CD4-positive, alpha-beta T cell treated with Interleukin-4 for 4 hours (primary cell): ENCODE results near the gene NEK9.
"Not testable (repeated sequence)": the region's sequence is repeated elsewhere in the genome, so short reads cannot be mapped to it uniquely, and the experiment has no call there.

Source experiments
- DNase-seq: peaks from one replicate; pipeline ENCODE4 v3.0.0-alpha.2; 2020

The NEK9 gene

GRCh38 chr14:75143761-75144527 lies 17.1 kb upstream of the NEK9 start:
- DNase-seq: no peak

- no peak for DNase-seq
These were observed 15.6 kb upstream of the NEK9 start for GRCh38 chr14:75142494-75142893.

GRCh38 chr14:75141967-75142366 lies 15.1 kb upstream of the NEK9 start:
- DNase-seq: peak; percentile 56

DNA sequence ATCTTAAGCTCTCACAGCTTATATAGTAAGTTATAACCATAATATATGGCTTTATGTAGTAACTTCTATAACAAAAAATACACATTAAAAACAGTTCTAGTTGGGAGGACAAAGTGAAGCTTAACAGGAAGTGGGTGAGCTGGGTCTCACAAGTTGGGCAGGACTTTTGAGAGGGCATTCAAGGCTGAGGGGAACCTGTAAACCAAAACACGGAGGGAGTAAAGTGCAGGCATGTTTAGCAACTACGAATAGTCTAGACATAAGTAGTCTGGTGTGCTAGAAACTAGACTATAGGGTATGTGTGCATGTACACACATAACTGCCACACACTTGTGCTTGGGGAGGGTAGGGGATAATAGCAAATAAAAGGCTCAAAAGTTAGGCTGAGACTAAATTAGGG lies 14.2 kb upstream of the NEK9 start:
- peak; percentile 45 for DNase-seq

GRCh38 chr14:75140620-75141019 lies 13.8 kb upstream of the NEK9 start:
- no peak for DNase-seq

DNA sequence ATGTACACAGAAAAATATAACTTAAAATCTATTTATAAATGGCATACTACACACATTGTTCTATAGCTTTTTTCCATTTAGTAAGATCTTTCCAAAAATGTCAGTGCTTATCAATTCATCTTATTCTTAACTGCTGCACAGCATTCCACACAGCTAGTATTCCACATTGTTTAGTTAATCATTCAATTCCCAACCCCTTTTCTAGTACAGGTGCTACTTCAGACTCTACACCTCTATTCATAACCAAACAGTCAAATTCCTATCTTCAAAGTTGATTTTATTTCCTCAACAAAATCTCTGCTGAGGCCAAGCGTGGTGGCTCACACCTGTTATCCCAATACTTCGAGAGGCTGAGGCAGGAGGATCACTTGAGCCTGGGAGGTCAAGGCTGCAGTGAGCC lies 12.3 kb upstream of the NEK9 start:
- no peak for DNase-seq

DNA sequence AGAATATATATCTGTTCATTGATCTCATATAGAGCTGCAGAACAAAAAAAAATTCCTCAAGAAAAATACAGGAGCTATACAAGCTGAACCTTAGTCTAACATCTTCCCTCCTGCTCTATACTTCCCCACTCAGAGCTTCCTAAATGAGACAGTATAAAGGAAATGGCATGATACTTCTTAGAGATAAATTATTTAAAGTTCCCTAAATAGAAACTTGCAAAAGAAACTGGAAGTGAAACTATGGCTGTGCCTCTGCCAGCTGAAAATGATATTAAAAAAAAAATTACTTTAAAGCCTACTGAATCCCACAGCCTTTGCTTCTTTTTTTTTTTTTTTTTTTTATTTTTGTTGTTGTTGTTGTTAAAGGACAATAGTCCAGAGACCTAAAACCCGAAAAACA lies 11.6 kb upstream of the NEK9 start:
- no peak for DNase-seq

DNA sequence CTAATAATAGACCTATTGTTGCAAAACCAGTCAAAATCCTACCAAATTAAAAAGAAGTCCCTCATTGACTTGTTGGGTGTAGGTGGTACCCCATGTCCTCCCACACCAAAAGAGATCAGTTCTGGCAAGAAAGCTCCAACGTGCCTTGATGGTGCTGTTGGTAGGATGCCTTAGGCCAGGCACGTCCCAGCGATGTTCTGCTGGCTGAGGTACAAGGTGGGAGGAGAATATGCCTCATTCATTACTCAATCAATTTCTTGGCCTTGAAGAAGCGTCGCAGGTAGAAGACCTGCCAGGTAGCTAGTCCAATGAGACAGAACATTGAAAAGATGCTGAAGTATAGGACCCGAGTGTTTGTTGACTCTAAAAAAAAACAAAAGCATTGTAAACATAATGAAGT lies 7.8 kb upstream of the NEK9 start:
- no peak for DNase-seq

DNA sequence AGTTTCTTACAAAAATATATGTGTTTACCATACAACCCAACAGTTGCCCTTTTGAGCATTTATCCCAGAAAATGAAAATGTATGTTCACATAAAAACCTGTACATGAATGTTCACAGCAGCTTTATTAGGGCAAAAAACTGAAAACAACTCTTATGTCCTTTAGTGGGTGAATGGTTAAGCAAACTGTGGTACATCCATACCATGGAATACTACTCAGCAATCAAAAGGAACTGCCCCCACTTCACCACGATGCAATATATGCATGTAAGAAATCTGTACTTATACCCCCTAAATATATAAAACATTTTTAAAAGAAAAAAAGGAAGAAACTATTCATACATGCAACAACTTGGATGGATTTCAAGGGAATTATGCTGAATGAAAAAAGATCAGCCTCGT lies 6.7 kb upstream of the NEK9 start:
- no peak for DNase-seq

DNA sequence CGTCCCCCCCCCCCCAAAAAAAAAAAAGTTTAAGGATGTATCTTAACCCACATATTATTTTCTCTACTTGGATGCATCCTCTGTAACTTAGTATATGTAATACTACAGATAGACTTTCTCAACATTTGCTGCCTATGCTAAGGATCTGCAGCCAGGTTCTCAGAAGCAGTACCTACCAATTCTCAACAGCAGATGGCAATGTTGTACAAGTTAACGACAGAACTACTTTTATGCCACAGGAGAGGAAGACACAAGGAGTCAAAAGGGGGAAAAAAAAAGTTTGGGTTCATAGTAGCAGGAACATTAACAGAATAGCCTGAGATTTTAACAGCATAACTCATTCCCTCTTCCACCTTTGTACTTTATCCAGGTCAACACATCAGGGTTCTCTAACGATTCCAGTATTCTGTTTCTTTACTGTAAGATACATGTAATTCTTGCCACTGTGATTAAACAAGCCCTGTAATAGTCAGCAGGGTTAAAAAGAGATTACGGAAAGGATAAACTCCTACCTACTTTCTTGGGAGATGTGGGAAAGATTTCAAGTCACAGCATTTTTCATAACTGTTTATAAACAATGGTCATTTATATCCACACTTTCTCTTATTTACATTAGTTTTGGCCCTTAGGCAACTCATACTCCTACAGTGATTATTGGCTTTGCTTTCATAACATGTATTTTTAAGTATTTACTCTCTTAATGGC lies 5.7 kb upstream of the NEK9 start:
- peak; percentile 75 for DNase-seq

DNA sequence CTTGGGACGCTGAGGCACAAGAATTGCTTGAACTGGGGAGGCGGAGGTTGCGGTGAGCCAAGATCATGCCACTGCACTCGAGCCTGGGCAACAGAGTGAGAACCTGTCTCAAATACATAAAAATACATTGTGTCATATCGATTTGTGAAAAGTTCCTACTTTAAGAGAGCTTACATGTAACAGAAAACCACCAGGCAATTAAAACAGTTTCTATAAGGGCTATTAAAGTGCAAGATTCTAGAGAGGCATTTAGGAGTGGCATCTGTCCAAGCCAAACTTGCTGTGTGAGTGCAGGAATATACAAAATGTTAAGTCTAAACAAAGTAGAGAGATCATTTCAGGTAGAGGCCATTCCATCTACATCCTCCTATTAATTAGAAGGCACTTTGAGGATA lies 1.7 kb upstream of the NEK9 start:
- no peak for DNase-seq

- no peak for DNase-seq
These were observed 1.2 kb upstream of the NEK9 start for GRCh38 chr14:75127903-75128595.

- DNase-seq: not testable (repeated sequence)
These were observed 599 bp upstream of the NEK9 start for GRCh38 chr14:75127474-75127820.

DNA sequence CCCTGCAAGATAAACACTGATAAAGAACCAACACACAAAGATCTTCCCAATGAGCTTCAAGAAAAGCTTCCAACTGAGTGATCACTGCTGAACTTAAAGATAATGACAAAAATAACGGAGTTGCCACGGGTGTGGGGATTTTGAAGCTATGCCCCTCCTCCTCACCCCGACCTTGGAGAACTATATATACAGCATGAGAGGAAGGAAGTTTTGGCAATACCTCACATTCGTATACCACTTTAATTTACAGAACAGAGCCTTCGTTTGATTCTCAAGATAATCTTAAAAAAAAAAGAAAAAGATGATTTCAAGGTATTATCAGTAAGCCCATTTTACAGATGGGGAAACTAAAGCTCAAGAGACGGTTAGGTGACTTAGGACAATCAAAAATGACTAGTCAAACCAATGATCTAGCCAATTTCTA lies 715 bp downstream of the NEK9 start:
- DNase-seq: peak; percentile 47

DNA sequence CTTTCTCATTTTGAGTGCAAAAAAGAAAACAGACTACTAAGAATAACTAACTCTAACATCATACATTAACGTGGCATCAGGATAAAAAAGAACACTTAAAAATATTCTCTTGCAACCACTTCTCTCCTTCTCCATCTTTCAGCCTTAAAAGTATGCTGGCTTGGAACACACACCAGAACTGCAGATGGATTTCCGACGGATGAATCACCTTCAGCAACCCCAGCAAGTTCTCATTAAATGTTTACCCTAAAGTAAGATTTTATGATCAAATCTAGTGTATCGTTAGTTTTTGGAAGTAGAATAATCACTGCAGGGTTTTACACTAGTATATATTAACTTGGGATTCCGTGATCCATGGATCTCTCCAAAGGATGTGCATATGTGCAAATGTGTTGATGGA lies 1.2 kb downstream of the NEK9 start:
- peak; percentile 11 for DNase-seq

DNA sequence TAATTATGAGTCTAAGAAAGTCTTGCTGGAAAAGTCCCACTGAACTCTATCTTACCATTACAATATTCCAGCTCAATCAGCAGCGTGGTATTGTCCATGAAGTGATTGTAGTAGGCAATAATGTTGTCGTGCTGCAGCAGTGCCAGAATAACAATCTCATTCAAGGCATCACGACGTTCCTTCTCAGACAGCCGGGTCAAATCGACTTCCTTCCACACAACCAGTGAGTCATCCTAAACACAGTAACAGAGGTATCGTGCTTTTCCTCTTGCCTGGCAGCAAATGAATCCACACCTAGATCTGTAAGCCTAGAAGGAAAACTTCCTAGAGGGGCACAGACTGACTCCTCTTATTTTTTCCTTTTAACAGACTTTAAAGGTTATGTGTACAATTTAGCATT lies 2.9 kb downstream of the NEK9 start:
- DNase-seq: peak; percentile 67

GRCh38 chr14:75121552-75121951 lies 5.3 kb downstream of the NEK9 start:
- DNase-seq: no peak

DNA sequence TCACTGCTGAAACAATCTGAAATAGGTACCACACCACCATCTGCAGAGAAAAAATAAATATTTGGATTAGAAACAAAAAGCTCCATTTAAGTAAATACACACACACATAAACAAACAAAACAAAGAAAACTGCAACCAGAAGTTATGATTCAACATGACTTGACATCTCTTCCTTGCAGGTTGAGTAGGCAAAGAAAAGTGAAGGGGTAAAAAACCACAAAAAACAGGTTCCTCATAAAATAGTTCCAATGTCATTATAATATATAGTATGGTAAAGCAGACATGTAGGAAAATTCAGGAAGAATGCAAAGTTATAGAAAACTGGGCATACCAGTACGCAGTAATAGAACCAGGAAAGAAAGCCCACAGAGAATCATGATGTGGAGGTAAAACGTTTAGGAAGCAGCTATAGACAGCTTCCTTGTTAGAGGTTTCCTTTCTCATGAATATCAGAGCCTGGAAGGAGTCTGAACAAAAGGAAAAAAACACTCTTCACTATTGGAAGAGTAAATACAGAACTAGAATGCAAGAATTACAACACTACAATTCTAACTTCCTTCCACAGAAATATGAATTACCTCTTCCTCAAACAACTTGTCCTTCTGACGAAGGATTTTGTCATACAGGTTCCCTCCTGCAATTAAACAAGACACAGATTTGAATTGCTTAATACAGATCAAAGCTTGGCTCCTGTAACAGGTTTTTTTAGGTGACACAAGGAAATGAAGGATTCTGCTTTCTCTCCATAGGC lies 6.1 kb downstream of the NEK9 start:
- DNase-seq: no peak

DNA sequence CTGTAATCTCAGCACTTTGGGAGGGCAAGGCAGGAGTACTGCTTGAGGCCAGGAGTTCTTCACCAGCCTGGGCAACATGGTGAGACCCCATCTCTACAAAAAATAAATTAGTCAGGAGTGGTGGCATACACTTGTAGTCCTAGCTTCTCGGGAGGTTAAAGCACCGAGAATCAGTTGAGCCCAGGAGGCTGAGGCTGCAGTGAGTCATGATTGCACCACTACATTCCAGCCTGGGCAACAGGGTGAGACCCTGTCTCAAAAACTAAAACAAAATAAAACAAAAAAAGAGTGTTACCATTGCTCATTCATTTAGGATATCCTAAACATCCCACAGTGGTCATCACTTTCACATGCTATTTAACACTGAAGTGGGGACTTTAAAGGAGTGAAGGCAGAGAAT lies 7.8 kb downstream of the NEK9 start:
- DNase-seq: no peak

GRCh38 chr14:75113932-75114539 lies 12.8 kb downstream of the NEK9 start:
- DNase-seq: peak; percentile 4

DNA sequence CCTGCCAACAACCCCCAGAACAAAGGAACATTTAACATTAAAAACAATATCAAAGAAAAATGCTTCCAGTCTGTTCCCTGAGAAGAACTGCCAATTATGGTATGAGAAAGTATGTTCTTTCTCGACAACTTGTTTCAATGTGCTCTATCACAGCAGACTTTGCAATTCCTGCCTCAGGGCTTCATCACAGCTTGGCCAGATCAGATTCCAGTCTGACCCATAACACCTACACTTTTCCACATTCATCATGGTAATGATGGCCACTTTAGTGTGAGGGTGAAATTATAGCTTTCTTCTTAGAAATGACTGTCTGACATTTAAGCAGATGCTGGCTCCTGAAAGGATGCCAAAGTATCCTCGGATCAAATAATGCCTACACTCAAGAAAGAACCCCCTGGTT lies 17.0 kb downstream of the NEK9 start:
- DNase-seq: no peak

- no peak for DNase-seq
These were observed 19.7 kb downstream of the NEK9 start for GRCh38 chr14:75107186-75107585.

- DNase-seq: no peak
These were observed 25.4 kb downstream of the NEK9 start for GRCh38 chr14:75101491-75101890.
